HepG2 (cell line): Measurements from ENCODE around the gene AIP. TPM values are rescaled to one million over a fixed set of nuclear protein-coding genes. Genes with fewer than 3 reads are reported as not detected.

ENCODE experiments used
- HDAC6 ChIP-seq: fragments of 200-600 bp; sonication (generic); IDR thresholded peaks from 2 replicates; pipeline ENCODE4 v1.7.0; 2017; ENCODE audit warnings: mild to moderate bottlenecking, antibody characterized with exemption, low read length, low read depth
- JUN ChIP-seq: sonication (generic); formaldehyde crosslinking; IDR thresholded peaks from 2 replicates; pipeline ENCODE4 v1.4.0; 2020; ENCODE audit warnings: mild to moderate bottlenecking, missing genetic modification reagents
- MYC ChIP-seq: sonication (generic); formaldehyde crosslinking; IDR thresholded peaks from 2 replicates; pipeline ENCODE4 v1.9.0; 2021; ENCODE audit warnings: missing genetic modification reagents, borderline replicate concordance
- PHF20 ChIP-seq: sonication (generic); formaldehyde crosslinking; IDR thresholded peaks from 2 replicates; pipeline ENCODE4 v1.5.0; 2020; ENCODE audit warnings: mild to moderate bottlenecking, missing genetic modification reagents
- SRY ChIP-seq: sonication (generic); formaldehyde crosslinking; IDR thresholded peaks from 2 replicates; pipeline ENCODE4 v1.8.0; 2022; ENCODE audit warnings: mild to moderate bottlenecking, missing genetic modification reagents
- ZNF224 ChIP-seq: sonication (generic); formaldehyde crosslinking; IDR thresholded peaks from 2 replicates; pipeline ENCODE4 v1.5.0; 2020; ENCODE audit warnings: mild to moderate bottlenecking, missing genetic modification reagents
- ZNF549 ChIP-seq: sonication (generic); formaldehyde crosslinking; IDR thresholded peaks from 2 replicates; pipeline ENCODE4 v1.5.0; 2020; ENCODE audit warnings: missing genetic modification reagents
- ZSCAN31 ChIP-seq: sonication (generic); formaldehyde crosslinking; IDR thresholded peaks from 2 replicates; pipeline ENCODE4 v1.5.0; 2020; ENCODE audit warnings: low read depth, mild to moderate bottlenecking, missing genetic modification reagents
- polyA plus RNA-seq, 8 experiments: library from polyadenylated mRNA; depleted of rRNA in 3 of 8; stranded (reverse) in 7 of 8; unstranded in 1 of 8; fragments of >200 nt; fragmentation: Illumina TruSeq in 4 of 8; extraction: Trizol in 4 of 8; gene quantifications; 2 replicates each; pipeline versions ENCODE4 v1.2.1 to v1.2.3, GENCODE V29; 2011 to 2016; ENCODE audit warnings: low read depth in 4 of 8, missing spikeins in 1 of 8, mixed read lengths in 1 of 8; ENCODE audit not compliant: insufficient read depth in 1 of 8
- total RNA-seq, 5 experiments: library from RNA; depleted of rRNA; stranded (reverse); fragments of >200 nt; fragmentation: Illumina TruSeq; extraction: Trizol; gene quantifications; 2 replicates each; pipeline ENCODE4 v1.2.3, GENCODE V29; 2016; ENCODE audit warnings: low read depth in 1 of 5
- TF ChIP-seq, protein P1 (sequence below), 2 experiments: fragments of 450-650 bp in 1 of 2; sonication (generic) in 1 of 2; formaldehyde crosslinking in 1 of 2; IDR thresholded peaks; 2 replicates each; pipeline versions ENCODE4 v1.6.1 to v1.8.0; 2016 to 2022; ENCODE audit warnings: antibody characterized with exemption in 1 of 2, mild to moderate bottlenecking in 1 of 2, missing genetic modification reagents in 1 of 2
- TF ChIP-seq, protein P2 (sequence below), 2 experiments: sonication (generic) in 1 of 2; formaldehyde crosslinking in 1 of 2; IDR thresholded peaks; 2 replicates each; pipeline versions ENCODE4 v1.6.1 to v1.9.0; 2014 to 2022; ENCODE audit warnings: antibody characterized with exemption in 1 of 2, borderline replicate concordance in 1 of 2, inconsistent platforms in 1 of 2, low read depth in 1 of 2, missing genetic modification reagents in 1 of 2

AIP gene
- total and polyA plus RNA-seq, 2 of the 13 experiments (the other 11 are each of a cell fraction or from before 2014, with no cell fraction given), result 51.8 to 110 TPM

GRCh38 chr11:67507864-67508485 is 25.1 kb downstream of the AIP start, which contains the start of gene CDK2AP2 (continued):
- TF ChIP-seq, protein P1, sequence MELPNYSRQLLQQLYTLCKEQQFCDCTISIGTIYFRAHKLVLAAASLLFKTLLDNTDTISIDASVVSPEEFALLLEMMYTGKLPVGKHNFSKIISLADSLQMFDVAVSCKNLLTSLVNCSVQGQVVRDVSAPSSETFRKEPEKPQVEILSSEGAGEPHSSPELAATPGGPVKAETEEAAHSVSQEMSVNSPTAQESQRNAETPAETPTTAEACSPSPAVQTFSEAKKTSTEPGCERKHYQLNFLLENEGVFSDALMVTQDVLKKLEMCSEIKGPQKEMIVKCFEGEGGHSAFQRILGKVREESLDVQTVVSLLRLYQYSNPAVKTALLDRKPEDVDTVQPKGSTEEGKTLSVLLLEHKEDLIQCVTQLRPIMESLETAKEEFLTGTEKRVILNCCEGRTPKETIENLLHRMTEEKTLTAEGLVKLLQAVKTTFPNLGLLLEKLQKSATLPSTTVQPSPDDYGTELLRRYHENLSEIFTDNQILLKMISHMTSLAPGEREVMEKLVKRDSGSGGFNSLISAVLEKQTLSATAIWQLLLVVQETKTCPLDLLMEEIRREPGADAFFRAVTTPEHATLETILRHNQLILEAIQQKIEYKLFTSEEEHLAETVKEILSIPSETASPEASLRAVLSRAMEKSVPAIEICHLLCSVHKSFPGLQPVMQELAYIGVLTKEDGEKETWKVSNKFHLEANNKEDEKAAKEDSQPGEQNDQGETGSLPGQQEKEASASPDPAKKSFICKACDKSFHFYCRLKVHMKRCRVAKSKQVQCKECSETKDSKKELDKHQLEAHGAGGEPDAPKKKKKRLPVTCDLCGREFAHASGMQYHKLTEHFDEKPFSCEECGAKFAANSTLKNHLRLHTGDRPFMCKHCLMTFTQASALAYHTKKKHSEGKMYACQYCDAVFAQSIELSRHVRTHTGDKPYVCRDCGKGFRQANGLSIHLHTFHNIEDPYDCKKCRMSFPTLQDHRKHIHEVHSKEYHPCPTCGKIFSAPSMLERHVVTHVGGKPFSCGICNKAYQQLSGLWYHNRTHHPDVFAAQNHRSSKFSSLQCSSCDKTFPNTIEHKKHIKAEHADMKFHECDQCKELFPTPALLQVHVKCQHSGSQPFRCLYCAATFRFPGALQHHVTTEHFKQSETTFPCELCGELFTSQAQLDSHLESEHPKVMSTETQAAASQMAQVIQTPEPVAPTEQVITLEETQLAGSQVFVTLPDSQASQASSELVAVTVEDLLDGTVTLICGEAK (IDR thresholded peaks at IDR 0.05), result no peak
- TF ChIP-seq, protein P1 (CRISPR knock-in tag; IDR thresholded peaks at IDR 0.05), result peak; percentile 77; the same call in 1 of the 2 replicates
- TF ChIP-seq ZSCAN31 (CRISPR knock-in tag) (peak; percentile 55; the same call in 1 of the 2 replicates), PHF20 (CRISPR knock-in tag) (peak; percentile 70), HDAC6 (no peak), ZNF549 (no peak), MYC (CRISPR knock-in tag) (no peak), ZNF224 (CRISPR knock-in tag) (0 out of 2 replicates have a peak, but pooled peaks have one; percentile 55), SRY (CRISPR knock-in tag) (peak; percentile 86), JUN (CRISPR knock-in tag) (no peak)
- TF ChIP-seq, protein P2, sequence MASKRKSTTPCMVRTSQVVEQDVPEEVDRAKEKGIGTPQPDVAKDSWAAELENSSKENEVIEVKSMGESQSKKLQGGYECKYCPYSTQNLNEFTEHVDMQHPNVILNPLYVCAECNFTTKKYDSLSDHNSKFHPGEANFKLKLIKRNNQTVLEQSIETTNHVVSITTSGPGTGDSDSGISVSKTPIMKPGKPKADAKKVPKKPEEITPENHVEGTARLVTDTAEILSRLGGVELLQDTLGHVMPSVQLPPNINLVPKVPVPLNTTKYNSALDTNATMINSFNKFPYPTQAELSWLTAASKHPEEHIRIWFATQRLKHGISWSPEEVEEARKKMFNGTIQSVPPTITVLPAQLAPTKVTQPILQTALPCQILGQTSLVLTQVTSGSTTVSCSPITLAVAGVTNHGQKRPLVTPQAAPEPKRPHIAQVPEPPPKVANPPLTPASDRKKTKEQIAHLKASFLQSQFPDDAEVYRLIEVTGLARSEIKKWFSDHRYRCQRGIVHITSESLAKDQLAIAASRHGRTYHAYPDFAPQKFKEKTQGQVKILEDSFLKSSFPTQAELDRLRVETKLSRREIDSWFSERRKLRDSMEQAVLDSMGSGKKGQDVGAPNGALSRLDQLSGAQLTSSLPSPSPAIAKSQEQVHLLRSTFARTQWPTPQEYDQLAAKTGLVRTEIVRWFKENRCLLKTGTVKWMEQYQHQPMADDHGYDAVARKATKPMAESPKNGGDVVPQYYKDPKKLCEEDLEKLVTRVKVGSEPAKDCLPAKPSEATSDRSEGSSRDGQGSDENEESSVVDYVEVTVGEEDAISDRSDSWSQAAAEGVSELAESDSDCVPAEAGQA (IDR thresholded peaks at IDR 0.05; ENCODE audit: low read depth), result no peak
- TF ChIP-seq, protein P2 (CRISPR knock-in tag; IDR thresholded peaks at IDR 0.05; ENCODE audit: borderline replicate concordance), result no peak
